Amniotic stem cell (primary cell): ENCODE data around the gene KERA.

Experiments used
- DNase-seq: peaks from one replicate; lab custom pipeline; 2025; lab: John Stamatoyannopoulos, UW

The KERA gene

DNA sequence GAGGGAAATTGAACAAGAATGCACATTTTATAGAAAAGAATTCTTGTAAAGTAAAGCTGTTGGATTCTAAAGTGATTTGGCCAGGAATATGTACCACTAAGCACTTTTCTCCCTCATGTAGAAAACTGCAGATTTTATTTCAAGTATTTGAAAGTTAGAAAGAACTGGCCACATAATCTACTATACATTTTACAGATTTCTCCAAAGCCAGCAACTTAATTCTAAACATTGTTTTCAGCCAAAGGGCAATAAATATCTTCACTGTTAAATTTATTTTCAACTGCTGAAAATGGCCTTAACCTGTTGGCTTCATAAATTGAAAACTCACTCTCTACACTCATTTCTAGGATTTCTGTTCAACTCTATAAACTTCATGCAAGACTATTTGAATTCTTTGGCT is 15.6 kb upstream of the KERA start:
- DNase-seq = no peak

DNA sequence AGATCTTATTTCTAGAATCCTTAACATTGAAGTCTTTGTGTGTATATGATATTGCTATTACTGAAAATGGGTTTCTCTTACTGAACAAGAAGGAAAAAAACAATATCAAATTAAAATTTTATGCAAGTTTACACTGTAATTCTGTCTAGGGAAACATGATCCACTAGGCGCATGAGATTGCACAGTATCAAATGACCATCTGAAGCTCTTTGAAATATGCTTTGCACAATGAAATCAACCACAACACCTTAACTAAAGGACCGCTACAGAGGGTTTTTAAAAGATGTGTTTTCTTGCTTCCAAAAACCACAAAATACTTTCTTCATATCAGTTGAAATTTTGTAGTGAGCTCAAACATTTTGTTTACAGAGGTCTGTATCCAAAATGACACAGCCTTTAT is 15.1 kb upstream of the KERA start:
- DNase-seq = no peak

- no peak for DNase-seq
Observed at GRCh38 chr12:91070936-91071335, 13.1 kb upstream of the KERA start.

GRCh38 chr12:91065396-91065795 is 7.6 kb upstream of the KERA start:
- no peak for DNase-seq

DNA sequence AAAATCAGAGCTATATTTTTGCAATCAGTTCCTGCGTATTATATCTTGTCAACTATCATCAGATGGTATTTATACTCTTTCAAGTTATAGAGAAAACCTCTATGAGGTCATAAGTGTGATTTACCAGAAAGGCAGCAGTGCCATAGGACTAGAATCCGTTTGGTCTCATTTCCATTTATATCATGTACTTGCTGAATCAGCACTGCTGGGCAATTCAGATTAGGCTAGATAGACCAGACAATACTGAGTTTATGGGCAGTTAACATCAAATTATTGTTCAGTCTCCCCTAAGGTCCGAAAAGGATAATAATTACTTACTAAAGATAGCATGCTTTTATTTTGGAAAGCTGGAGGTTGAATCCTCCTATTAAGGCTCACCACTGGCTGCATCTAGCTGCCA is 6.8 kb upstream of the KERA start:
- no peak for DNase-seq

GRCh38 chr12:91061091-91061490 is 3.3 kb upstream of the KERA start:
- DNase-seq = no peak

DNA sequence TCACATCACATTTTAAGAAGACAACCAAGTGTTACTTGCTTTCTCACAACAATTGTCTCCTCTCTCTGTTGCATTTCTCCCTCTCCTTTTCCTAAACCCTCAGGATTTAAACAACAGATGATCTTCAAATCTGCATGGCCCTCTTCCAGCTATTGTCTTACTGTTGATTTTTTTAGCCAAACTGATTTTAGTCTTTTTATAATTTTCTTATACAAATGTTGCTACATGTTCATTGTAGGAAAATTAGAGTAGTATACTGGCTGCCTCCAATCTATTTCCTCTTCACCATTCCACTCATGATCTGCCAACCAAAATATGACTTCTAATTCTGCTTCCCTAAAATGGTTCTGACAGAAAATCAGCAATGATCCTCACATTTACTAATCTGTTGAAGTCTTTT is 1.4 kb upstream of the KERA start:
- DNase-seq = no peak

- no peak for DNase-seq
Observed at GRCh38 chr12:91058786-91059185, 962 bp upstream of the KERA start.

GRCh38 chr12:91056488-91056887 is 1.3 kb downstream of the KERA start:
- DNase-seq = no peak

GRCh38 chr12:91055976-91056375 is 1.8 kb downstream of the KERA start:
- no peak for DNase-seq

- DNase-seq = peak; percentile 51
Observed at GRCh38 chr12:91053951-91054715, 3.7 kb downstream of the KERA start.

GRCh38 chr12:91052026-91052425 is 5.8 kb downstream of the KERA start:
- DNase-seq = no peak

DNA sequence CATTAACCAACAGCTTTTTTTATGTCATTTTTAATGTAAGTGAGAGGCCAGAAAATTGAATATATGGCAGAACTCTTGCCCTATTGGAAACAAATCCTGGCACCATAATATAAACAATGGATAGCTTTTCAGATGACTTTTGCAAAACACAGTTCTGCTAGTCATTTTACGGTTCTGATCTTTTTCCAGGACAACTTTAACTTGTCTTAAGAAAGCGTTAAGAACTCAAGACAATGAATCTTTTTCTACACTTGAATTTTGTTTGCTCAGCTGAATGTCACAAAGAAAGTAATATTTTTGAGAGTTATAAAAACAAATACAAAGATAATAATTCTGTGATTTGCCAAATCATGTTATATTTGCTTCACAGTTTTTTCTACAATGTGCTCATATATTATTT is 13.2 kb downstream of the KERA start:
- no peak for DNase-seq

GRCh38 chr12:91043408-91043807 is 14.4 kb downstream of the KERA start:
- no peak for DNase-seq

DNA sequence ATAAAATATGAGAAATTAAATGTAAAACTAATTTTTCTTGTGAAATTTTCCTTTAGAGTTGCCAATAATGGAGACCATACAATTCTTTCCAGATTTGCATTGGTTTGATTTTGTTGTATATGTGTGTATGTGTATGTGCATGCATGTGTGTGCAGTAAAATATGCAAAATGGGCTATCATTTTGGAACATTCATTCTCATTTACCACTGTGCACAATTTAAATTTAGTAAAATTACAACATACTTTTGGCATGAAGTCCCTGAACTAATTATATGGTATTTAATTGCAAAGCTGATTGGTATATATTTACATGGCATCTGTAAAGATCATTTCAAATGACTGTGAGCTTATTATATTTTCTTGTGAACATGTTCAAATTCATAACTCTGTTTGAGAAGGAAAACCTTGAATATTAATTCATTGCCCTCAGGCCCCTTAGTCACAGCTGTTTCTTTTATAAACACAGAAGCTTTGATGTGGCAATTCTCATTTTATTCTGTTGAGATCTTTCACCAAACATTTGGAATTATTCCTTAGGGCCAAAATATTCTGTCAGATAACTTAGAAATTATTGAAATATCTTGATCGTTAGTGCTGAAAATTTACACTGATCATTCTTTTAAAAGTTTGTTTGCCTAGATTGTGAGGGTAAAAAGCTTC is 17.6 kb downstream of the KERA start:
- DNase-seq = no peak

- DNase-seq = no peak
Observed at GRCh38 chr12:91037276-91037675, 20.5 kb downstream of the KERA start.

- DNase-seq = no peak
Observed at GRCh38 chr12:91033251-91033650, 24.6 kb downstream of the KERA start.

- peak; percentile 70 for DNase-seq
Observed at GRCh38 chr12:91023326-91024004, 34.4 kb downstream of the KERA start.

- DNase-seq = no peak
Observed at GRCh38 chr12:91021076-91021475, 36.7 kb downstream of the KERA start.

- no peak for DNase-seq
Observed at GRCh38 chr12:91019455-91019854, 38.4 kb downstream of the KERA start.

- no peak for DNase-seq
Observed at GRCh38 chr12:91017511-91018263, 40.1 kb downstream of the KERA start.

DNA sequence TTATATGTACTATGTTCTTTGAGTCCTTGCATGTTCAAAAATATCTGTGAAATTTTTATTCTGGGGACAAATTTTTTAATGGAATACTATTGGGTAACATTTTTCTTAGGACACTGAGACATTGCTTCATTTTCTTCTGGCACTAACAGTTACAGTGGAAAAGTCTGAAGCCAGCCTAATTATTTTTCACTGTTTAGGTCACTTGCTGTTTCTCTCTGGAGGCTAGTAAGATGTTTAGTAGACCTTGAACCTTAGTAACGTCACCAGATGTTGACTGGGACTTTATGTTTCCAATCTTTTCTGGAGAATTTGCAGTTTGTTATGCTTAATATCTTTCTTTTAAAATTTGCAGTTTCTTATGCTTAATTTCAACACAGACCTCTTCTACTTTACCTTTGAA is 40.8 kb downstream of the KERA start:
- no peak for DNase-seq
